DMS153 treated with DMSO at 0.1 percent for 48 hours (cell line): Measurements from ENCODE around the gene RNASE4.

Experiments used
- DNase-seq: peaks from one replicate; lab custom pipeline; 2025; ENCODE audit not compliant: unreplicated experiment; lab: John Stamatoyannopoulos, UW

The RNASE4 gene

GRCh38 chr14:20671597-20672283 is 12.6 kb upstream of the RNASE4 start:
- DNase-seq: no peak

- DNase-seq: no peak
These were observed 8.7 kb upstream of the RNASE4 start for GRCh38 chr14:20675669-20676068.

- no peak for DNase-seq
These were observed 8.3 kb upstream of the RNASE4 start for GRCh38 chr14:20676072-20676471.

- DNase-seq: peak; percentile 20
These were observed 4.5 kb upstream of the RNASE4 start for GRCh38 chr14:20679907-20680306.

GRCh38 chr14:20680363-20680762 is 4.0 kb upstream of the RNASE4 start:
- DNase-seq: no peak

- no peak for DNase-seq
These were observed 3.5 kb upstream of the RNASE4 start for GRCh38 chr14:20680843-20681347.

- DNase-seq: peak; percentile 74
These were observed 2.8 kb upstream of the RNASE4 start for GRCh38 chr14:20681348-20682126.

GRCh38 chr14:20682127-20682434 is 2.3 kb upstream of the RNASE4 start:
- no peak for DNase-seq

- DNase-seq: peak; percentile 41
These were observed 1.8 kb upstream of the RNASE4 start for GRCh38 chr14:20682435-20683124.

- DNase-seq: peak; percentile 65
These were observed 1.1 kb upstream of the RNASE4 start for GRCh38 chr14:20683125-20683890.

- no peak for DNase-seq
These were observed 499 bp downstream of the RNASE4 start for GRCh38 chr14:20684662-20685456.

GRCh38 chr14:20686386-20687143 is 2.2 kb downstream of the RNASE4 start:
- DNase-seq: no peak

GRCh38 chr14:20687362-20688166 is 3.2 kb downstream of the RNASE4 start:
- no peak for DNase-seq

- DNase-seq: no peak
These were observed 3.9 kb downstream of the RNASE4 start, which contains the start of gene ANG for GRCh38 chr14:20688167-20688839. Gene ANG, plus strand, starts transcription at chr14:20688764. Its CDS starts 4,801 bp downstream, at chr14:20693565.

- peak; percentile 45 for DNase-seq
These were observed 6.7 kb downstream of the RNASE4 start for GRCh38 chr14:20690848-20691640.

GRCh38 chr14:20692116-20692751 is 7.9 kb downstream of the RNASE4 start:
- no peak for DNase-seq

GRCh38 chr14:20696764-20697163 is 12.4 kb downstream of the RNASE4 start:
- DNase-seq: no peak
